ENCODE measurements around the gene HRC. TPM values are rescaled to one million over a fixed set of nuclear protein-coding genes. Genes with fewer than 3 reads are reported as not detected.
"Not testable (repeated sequence)": the region's sequence is repeated elsewhere in the genome, so short reads cannot be mapped to it uniquely, and the experiment has no call there.

HRC gene
- total RNA-seq, 1 donor from 2014 or later = not detected

DNA sequence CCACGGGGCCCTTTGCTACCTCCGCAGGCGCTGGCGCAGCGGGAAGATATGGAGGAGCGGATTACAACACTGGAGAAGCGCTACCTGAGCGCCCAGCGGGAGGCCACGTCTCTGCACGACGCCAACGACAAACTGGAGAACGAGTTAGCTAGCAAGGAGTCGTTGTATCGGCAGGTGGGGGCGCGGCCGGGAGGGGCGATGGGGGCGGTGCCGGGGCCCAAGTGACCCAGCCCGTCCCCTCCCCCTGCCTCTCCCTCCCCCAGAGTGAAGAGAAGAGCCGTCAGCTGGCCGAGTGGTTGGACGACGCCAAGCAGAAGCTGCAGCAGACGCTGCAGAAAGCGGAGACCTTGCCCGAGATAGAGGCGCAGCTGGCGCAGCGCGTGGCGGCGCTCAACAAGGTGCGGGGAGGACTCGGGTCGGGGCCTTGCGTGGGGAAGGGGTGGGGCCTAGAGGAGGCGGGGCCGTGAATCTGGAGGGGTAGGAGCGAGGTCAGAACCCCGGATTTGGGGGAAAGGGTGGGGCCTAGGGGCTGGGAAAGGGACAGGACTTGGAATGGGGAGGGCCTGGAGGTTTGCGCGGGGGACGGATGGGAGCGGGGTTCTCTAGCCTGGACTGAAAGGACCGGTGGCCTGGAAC, 22.1 kb downstream of the HRC start:
- DNase-seq = no peak

- no peak for DNase-seq
Measured at GRCh38 chr19:49130325-49130724, 24.9 kb downstream of the HRC start.

DNA sequence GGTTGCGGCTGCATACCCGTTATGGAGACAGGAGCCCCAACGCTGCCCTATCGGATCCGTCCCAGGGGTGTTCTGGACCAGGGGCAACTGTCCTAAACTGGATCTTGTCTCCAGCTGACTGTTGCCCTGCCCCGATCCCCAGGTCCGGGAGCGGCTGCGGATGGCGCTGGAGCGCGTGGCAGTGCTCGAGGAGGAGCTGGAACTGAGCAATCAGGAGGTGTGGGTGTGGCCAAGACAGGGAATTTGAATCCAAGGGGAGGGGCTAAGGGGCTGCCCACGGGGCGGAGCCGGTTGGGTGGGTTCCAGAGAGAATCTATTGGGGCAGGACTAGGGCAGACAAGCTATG, 26.0 kb downstream of the HRC start:
- DNase-seq = no peak

GRCh38 chr19:49128545-49129237, 26.5 kb downstream of the HRC start:
- DNase-seq = no peak

DNA sequence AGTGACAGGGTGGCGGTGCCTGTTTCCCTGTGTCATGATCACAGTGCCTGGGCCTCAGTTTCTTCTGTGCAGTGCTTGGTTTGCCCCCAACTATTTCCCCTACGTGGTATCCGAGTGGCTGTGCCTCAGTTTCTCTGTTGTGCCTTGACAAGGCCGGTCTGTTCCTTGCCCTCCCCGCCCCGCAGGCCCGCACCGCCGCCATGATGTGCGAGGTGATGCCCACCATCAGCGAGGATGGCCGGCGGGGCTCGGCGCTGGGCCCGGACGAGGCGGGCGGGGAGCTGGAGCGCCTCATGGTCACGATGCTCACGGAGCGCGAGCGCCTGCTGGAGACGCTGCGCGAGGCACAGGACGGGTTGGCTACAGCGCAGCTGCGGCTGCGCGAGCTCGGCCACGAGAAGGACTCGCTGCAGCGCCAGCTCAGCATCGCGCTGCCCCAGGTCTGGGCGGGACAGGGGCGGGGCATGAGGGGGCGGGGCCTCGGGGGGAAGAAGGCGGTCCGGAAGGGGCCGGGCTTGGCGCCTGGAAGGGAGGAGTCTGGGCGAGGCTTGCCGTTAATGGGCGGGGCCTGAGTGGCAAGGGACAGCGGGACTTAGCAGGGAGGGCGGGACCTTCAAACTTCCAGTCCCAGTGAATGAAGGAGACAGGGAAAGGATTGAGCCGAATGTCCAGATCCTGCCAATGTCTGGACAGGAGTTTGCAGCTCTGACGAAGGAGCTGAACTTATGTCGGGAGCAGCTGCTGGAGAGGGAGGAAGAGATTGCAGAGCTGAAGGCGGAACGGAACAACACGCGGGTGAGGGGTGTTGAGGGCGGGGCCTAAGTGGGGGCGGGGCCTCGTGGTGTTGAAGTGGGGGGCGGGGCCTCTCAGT, 27.3 kb downstream of the HRC start:
- peak; percentile 98 for DNase-seq

DNA sequence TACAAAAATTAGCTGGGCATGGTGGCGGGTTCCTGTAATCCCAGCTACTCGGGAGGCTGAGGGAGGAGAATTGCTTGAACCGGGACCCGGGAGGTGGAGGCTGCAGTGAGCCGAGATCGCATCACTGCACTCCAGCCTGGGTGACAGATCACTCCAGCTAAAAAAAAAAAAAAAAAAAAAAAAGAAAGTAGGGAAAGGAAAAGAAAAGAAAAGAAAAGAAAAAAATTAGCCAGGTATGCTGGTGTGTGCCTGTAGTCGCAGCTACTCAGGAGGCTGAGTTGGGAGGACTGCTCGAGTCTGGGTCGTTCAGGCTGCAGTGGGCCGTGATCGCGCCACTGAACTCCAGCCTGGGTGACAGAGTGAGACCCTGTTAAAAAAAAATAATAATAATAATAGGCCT, 28.0 kb downstream of the HRC start:
- not testable (repeated sequence) for DNase-seq

GRCh38 chr19:49126575-49126974, 28.6 kb downstream of the HRC start:
- DNase-seq = no peak

GRCh38 chr19:49125025-49125731, 30.0 kb downstream of the HRC start:
- DNase-seq = no peak

DNA sequence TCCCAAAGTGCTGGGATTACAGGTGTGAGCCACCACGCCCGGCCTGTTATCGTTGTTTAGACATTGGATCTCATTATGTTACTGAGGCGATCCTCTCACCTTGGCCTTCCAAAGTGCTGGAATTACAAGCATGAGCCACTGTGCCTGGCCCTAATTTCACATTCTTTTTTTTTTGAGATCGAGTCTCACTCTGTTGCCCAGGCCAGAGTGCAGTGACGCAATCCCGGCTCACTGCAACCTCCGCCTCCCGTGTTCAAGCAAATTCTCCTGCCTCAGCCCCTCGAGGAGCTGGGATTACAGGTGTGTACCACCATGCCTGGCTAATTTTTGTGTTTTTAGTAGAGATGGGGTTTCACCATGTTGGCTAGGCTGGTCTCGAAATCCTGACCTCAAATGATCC, 31.9 kb downstream of the HRC start:
- DNase-seq = not testable (repeated sequence)

DNA sequence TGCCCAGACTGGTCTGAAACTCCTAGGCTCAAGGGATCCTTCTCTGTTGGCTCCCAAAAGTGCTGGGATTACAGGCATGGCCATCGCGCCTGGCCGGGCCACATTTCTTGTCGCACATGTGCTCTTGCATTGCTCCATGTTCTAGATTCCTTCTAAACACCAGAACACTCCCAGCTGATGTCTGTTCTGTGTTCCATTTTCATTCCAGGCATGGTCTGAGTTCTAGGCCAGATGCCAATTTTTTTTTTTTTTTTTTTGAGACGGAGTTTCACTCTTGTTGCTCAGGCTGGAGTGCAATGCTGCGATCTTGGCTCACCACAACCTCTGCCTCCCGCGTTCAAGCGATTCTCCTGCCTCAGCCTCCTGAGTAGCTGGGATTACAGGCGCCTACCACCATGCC, 33.4 kb downstream of the HRC start:
- not testable (repeated sequence) for DNase-seq

- DNase-seq = no peak
Measured at GRCh38 chr19:49120868-49121267, 34.3 kb downstream of the HRC start.

DNA sequence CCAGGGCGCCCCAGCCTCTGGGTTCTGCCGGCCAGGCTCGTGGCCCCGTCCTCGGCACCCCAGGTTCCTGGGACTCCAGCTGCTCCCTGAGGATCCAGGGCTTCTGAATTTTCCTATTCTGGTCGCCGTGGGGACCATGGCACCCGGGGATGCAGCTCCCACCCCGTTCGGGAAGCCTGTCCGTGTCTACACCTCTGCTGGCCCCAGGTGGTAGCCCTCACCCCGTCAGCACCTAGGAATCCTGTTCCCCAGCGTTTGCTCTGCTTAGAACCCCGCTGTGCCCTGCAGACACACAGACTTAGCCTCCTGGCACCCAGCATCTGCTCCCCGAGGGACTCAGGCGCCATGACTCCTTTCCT, 34.9 kb downstream of the HRC start:
- no peak for DNase-seq

GRCh38 chr19:49119411-49120324, 35.5 kb downstream of the HRC start, which contains the start of gene PPFIA3:
TSS of gene PPFIA3 (plus strand) at chr19:49119544. CDS start at chr19:49127874, 8,330 bp downstream.
- DNase-seq = peak; percentile 77

DNA sequence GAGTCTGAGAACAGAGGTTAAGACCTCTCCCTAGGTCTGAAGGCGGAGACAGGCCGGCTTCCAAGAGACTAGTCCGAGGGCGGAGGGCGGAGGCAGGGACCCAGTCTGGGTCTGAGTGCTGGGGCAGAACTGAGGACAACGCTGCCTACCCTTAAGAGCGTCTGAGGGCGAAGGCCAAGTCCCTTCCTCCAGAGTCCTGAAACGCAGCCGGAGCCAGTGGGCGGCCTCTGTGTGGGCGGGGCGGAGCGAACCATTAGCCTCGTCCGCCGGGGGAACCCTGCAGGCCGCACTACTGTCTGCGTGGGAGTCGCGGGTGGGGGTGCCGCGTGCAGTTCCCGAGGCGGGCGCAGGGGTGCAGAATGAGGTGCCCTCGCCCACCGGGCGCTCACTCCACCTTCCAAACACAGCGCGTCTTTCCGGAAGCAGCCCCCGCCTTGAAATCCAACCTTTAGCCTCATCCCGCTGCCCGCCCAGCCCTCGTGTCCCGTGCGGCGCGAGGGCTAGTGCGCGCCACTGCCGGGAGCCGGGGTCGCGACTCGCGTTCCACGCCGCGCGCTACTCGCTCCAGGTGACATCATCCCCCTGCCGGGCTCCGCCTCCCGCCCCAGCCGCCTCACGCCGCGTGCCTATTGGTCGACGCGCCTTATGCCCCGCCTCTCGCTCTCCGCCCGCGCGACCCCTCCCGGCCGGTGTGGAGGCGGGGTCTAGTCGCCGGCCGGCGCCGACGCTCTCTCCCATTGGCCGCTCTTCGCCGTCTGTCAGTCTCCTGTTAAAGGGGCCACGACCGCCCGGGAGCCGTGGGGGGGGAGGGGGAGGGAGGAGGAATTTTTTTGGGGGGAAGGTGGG, 36.4 kb downstream of the HRC start, which contains the start of gene C19orf73:
Gene C19orf73, minus strand, starts transcription at position 579 of the 846 bp plus-strand sequence. Its CDS starts 121 bp downstream, at position 458.
- peak; percentile 97 for DNase-seq

- no peak for DNase-seq
Measured at GRCh38 chr19:49117677-49118564, 37.3 kb downstream of the HRC start.

GRCh38 chr19:49116544-49116943, 38.7 kb downstream of the HRC start:
- no peak for DNase-seq

GRCh38 chr19:49114630-49115363, 40.4 kb downstream of the HRC start:
- peak; percentile 48 for DNase-seq

DNA sequence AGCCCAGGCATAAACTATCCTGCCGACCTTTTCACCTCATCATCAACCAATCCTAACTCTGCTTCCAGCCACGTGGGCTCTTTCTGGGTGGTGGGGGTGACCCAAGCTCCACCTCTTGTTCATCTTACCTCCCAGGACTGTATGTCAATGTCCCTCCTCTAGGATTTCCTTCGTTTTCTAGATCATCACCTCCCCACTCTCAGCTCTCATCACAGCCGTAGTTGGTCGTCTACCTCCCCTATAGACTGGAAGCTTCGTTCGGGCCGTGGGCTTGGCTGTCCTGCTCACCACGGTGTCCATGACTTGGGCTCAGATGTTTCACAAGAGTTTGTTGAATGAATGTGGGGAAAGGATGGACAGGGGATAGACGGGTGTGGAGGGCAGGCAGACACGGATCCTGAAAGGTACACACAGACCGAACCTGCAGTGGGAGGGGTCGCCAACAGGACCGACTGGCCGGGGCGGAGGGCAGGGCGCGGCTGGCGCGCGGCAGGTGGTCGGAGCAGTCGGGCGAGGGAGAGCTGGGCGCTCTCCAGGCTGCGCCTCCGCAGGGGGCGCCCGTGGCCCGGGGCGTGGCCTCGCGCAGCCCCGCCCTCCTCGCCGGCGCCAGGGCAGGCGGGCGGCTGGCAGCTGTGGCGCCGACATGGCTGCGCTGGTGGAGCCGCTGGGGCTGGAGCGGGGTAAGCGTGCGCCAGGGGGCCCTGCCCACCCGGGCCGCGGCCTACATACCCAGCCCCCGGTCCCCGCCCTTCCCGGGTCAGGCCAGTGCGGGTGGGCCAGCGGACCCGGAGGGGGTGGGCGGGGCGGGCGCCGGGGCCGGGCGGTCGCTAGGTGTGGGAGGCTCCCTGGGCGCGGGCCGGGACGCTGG, 41.2 kb downstream of the HRC start, which contains the start of gene LIN7B:
Gene LIN7B, plus strand, starts transcription at position 609 of the 868 bp plus-strand sequence. Its CDS starts 35 bp downstream, at position 644.
- peak; percentile 79 for DNase-seq
